ENCODE results near the gene FAM47E.
"Not testable (repeated sequence)": the region's sequence is repeated elsewhere in the genome, so short reads cannot be mapped to it uniquely, and the experiment has no call there.

The FAM47E gene

DNA sequence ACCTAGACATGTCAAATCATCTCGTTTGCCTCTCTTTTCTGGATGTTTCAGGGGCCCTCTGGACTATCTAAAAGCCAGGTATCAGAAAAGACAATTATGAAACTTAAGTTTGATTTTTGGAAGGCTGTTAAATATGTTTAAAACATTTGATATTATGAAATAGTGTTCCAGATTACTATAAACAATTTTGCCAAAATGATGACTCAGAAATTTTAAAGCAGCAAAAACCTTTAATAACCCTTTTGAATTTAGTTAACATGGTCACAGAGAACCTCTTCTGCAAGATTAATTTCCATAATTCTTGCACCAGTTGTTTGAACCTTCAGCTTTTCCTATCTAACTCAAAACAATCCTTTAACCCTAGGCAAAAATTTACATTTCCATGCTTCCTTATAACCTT lies 18.8 kb upstream of the FAM47E start:
- no peak for DNase-seq

DNA sequence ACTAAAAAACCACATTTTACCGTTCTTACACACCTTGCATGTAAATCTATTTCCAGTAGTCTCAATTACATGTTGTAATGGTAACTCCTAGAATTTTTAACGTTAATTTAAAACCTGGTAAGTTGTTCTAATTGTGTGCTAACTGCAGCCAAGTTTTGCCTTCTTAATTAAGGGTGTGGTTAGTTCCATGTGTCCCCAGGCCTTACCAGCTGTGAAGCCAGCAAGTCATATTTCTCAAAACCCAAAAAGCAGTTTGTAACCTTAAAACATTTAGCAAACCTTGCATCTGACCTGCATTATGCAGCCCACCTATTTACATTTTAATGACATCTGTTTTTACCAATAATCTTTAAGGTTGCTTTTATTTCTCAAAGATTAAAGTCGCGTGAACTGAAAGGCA lies 18.4 kb upstream of the FAM47E start:
- DNase-seq: no peak

DNA sequence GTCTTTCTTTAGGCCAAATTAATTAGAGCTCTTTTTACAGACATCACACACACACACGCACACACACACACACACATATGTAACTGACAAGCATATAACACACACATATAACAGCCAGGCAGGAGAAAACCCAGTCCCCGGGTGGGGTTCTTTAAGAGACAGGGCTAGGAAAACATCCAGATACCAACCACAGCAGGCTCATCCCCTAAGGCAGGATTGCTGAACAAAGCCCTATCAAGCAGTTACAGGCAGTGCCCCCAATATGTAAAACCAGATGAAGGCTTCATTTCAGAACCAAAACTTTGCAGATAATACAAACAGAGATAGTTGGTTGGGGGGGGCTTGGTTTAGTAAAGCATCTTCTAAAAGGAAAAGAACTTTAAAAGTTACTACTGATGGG lies 18.0 kb upstream of the FAM47E start:
- DNase-seq: no peak

DNA sequence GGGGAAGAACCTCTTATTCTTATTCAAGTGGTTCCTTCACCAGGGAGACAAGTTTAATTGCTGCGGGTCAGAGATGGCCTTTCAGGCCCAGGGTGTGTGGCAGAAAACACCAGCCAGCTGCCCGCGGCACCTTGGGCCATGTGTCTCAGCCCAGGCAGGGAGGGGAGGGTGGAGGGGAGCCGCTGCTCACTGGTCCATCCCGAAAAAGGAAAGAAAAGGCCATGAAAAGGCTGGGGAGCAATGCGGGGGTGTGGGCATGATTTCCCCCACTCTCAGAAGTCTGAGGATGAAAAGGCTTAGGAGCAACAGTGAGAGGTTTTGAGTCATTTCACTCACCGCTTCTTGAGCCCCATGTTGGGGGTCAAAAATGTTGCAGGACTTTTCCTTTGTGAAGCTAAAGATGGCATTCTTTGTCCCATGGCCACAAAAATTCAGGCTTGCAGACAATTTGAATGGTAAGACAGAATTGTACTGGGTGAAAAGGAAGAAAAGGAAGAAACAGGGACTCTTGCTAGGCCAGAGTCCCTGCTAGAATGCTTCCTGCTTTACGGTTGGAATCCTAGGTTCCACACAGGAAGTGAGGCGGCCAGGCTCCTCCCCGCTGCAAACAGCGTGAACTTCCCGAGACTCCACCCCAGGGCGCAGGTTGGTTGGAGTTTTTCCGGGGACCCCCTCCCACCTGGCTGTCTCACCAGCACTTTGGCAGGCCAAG lies 17.4 kb upstream of the FAM47E start:
- DNase-seq: no peak

DNA sequence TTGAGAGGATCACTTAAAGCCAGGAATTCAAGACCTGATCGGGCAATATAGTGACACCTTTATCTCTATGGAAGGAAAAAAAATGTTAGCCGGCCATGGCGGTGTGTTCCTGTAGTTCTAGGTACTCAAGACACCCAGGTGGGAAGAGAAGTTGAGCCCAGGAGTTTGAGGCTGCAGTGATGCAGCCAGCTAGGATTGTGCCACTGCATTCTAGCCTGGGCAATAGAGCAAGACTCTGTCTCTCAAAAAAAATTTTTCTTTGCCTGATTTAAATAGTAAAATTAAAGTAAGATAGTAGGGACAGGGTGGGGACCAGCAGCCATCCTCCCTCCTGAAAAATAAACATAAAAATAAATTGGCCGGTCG lies 16.9 kb upstream of the FAM47E start:
- DNase-seq: no peak

DNA sequence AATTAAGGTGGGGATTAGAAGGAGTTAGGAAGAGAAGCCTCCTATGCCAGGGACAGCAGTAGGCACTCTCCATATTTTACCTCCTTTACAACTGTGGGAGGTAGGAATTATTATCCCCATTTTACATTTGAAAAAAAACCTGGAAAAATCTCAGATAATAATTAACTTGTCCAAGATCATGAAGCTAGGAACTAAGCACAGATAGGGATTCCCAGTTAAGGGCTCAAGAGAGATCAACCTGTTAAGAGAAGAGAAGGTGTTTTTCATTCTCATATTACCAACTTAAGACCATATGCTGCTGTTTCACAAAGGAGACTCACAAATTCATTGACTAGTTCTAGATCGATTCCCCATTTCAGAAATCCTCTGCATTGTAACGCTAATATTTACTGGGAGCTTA lies 16.1 kb upstream of the FAM47E start:
- no peak for DNase-seq

DNA sequence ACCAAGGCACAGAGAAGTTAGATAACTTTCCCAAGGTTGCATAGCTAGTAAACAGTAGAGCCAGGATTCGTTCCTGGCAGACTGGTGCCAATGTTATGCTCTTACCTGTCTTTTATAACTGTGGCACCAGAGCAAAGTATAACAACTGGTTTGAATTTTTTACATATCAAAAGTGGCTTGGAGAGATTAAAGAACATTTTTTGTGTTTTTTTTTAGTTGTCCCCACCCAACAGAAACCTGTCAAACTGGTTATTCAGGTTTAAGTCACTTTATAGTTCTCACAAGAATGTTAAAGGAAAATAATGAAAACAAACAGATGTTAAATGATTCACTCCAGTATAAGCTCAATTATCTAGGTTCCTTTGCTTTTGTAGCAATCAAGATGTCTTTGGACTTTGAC lies 15.6 kb upstream of the FAM47E start:
- no peak for DNase-seq

DNA sequence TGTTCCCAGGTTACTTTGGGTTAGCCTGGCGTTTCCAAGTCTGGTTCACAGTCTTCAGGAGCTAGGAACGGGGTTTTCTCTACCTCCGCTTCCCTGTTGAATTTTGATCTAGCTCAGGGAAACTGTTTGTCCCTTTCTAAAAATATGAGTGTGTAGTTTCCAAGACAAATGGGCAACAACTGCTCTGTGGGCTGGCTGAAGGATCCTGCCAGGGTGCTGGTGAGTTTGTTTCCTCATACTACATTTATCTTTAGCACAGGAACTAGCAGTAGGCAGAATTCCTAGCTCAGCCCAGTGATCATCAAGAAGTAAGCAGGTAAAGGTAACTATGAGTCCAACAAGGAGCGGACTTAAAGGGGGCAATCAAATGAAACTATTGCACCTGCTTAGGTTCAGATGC lies 13.3 kb upstream of the FAM47E start:
- DNase-seq: no peak

DNA sequence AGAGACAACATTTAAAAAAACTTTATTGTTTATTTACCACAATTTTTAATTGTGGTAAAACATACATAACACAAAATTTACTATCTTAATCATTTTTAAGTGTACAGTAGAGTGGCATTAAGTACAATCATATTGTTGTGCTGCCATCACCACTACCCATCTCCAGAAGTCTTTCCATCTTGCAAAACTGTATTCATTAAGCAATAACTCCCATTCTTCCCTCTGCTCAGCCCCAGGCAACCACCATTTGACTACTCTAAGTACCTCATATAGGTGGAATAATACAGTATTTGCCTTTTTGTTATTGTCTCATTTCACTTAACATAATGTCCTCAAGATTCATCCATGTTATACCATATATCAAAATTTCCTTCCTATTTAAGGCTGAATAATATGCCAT lies 12.8 kb upstream of the FAM47E start:
- no peak for DNase-seq

DNA sequence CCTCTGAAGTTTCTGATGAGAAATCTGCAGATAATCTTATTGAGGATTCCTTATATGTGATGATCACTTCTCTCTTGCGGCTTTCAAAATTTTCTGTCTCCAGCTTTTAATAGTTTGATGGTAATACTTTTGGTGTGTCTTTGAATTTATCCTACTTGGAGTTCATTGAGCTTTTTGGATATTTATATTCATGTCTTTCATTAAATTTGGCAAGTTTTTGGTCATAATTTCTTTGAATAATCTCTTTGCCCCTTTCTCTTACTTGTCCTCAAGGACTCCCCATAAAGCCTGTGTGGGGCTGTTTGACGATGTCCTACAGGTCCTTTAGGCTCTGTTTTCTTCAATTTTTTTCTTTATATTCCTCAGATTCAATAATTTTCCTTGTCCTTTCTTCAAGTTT lies 11.3 kb upstream of the FAM47E start:
- no peak for DNase-seq

DNA sequence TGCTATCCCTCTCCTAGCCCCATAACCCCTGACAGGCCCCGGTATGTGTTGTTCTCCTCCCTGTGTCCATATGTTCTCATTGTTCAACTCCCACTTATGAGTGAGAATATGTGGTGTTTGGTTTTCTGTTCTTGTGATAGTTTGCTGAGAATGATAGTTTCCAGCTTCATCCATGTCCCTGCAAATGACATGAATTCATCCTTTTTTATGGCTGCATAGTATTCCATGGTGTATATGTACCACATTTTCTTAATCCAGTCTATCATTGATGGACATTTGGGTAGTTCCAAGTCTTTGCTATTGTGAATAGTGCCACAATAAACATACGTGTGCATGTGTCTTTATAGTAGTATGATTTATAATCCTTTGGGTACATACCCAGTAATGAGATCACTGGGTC lies 7.6 kb upstream of the FAM47E start:
- DNase-seq: not testable (repeated sequence)

DNA sequence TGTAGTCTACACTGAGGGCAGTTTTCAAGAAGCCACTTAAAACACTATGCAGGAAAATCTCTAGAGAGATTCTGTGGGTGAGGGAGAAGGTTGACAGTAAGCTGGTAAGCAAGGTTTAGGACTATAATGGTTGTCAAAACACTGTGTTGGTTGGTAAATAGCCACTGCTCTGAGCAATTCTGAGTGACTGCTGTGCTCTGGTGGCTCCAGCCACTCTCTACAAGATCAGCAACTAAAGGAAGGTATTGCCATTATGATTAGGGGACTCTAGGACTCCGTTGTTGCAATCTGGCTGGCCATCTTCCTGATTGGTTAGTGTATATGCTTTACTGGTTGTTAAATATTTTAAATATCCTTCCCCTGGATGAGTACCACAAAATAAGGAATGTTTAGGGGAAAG lies 5.5 kb upstream of the FAM47E start:
- no peak for DNase-seq

DNA sequence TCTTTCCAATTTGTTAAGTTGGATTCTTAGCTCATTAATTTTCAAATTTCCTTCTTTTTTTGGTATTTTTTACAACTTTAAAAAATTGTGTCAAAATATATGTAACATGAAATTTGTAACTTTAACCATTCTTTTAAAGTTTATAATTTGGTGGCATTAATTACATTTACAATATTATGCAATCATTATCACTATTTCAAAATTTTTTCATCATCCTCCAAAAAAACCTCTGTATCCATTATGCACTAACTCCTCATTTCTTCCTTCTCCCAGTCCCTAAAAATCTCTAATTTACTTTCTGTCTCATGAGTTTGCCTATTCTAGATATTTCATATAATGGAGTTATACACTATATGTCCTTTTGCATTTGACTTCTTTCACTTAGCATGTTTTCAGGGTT lies 4.7 kb upstream of the FAM47E start:
- no peak for DNase-seq

DNA sequence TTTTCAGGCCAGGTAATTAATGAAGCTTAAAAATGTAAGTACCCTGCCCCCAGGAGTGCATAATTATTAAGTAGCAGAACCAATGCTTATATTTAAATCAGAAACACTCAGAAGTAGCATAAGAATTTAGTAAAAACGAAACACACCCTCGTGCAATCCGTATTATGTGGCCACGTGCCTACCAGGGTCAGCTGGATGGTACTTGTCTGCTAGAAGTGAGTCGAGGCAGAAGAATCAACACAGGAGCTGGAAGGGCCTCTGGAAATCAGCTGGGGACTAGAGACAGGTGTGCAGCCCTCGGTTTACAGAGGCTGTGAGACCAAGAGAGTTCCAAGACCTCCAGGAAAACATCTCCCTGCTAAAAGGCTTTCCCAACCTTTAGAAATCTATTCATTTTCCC lies 559 bp upstream of the FAM47E start:
- peak; percentile 20 for DNase-seq

DNA sequence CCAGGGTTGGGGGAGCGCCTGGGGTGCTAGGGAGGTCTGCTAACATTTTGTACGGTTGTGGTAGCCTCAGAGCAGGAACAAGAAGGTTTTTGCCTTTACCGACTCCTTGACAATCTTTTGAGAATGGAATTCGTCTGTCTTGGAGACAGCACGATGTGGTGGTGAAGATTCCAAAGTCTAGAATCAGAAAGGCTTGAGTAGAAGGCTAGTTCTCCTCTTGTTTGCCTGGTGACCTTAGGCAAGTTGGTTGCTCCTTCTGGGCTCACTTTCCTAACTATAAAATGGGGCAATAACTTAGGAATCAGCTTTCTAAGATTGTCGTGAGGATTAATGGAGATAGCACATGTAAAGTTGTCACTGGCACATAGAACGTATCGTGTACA lies 741 bp downstream of the FAM47E start:
- no peak for DNase-seq

DNA sequence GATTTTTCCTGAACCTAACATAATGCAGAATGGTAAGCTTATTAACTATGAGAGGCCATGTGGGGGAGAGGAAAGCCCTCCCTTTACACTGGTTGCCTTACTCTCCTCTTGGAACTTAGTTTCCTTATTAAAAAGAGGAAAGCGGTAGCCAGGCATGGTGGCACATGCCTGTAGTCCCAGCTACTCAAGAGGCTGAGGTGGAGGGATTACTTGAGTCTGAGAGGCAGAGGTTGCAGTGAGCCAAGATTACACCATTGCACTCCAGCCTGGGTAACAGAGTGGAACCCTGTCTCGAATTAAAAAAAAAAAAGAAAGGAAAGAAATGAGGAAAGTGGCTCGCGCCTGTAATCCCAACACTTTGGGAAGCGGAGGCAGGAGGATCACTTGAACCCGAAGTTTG lies 2.0 kb downstream of the FAM47E start:
- no peak for DNase-seq

DNA sequence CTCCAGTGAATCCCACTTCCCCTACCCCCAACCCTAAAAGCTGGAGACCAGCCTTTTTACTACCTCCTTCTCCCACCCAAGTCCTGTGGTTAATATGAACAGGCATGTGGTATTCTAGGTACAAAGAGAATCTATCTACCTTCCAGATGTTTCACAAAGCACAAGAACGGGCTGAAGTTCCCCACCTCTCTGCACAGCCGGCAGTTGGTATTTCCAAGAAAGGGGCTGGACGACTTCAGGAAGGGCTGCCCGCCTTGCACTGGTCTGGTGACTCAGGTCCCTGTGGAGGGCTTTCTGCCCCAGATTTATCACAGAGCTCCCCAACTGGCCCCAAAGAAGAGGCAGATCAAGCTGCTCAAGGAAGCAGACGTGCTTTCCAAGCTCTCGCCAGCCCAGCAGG lies 4.5 kb downstream of the FAM47E start:
- no peak for DNase-seq

DNA sequence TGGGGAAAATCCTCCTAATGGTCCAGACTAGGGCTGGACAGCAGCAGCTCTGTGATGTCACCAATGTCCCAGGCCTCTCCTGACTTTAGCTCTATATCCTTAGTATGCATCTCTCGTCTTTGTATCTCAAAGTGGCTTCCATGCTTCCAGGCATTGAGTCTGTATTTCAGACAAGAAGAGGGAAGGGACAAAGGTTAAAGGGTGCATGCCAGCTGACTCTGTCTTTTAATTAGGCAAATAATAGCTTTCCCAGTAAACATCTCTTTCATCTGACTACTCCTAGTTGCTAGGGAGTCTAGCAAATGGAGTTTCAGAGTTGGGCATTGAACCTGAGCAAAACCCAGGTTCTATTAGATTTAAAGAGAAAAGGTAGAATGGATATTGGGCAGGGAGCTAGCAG lies 5.4 kb downstream of the FAM47E start:
- DNase-seq: no peak

DNA sequence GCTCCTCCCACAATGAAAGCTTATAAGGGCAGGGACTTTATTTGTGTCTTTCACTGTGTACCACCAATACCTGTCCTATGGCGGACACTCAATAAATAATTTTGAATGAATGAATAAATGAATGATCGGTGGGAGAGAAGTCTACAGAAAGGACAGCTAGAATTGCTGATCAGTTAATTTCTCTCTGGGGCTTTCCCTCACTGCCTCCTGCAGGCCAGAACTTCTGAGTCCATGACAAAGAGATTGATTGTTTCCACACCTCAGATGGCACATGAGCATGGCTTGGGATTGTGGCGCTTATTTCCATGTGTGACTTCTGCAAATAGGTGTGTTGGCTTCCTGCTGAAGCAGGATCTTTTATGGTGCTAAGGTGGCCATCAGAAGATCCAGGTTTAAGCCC lies 6.3 kb downstream of the FAM47E start:
- DNase-seq: no peak

DNA sequence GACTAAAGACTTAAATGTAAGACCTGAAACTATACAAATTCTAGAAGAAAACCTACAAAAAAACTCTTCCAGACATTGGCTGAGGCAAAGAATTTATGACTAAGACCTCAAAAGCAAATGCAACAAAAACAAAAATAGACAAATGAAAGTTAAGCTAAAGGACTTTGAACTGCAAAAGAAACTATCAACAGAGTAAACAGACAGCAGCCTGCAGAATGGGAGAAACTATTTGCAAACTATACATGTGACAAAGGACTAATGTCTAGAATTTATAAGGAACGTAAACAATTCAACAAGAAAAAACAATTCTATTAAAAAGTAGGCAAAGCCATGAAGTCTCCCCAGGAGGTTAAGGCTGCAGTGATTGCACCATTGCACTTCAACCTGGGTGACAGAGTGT lies 9.1 kb downstream of the FAM47E start:
- no peak for DNase-seq

DNA sequence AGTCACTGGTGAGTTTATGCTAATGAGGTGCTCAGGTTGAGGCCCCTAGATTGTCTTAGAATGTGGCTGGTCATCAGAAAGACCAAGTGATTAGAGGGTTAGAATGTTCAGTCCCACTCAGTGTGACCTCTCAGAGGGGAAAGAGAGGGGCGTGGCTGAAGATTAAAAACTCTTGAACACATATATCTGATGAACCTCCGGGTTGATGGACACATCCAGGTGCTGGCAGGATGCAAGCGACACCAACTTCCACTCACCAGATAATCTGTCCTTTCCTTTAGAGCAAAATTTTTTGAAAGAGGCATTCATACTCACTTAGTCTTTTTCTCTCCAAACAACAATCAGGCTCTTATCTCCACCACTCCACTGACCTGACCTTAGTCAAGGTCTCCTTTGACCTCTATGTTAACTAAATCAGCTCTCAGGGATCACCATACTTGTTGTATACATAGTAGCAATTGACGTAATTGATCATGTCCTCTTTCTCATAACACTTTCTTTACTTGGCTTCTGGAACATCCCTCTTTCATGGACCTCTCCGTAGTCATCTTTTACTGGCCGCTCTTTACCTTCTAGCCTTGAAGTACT lies 14.2 kb downstream of the FAM47E start:
- DNase-seq: no peak

DNA sequence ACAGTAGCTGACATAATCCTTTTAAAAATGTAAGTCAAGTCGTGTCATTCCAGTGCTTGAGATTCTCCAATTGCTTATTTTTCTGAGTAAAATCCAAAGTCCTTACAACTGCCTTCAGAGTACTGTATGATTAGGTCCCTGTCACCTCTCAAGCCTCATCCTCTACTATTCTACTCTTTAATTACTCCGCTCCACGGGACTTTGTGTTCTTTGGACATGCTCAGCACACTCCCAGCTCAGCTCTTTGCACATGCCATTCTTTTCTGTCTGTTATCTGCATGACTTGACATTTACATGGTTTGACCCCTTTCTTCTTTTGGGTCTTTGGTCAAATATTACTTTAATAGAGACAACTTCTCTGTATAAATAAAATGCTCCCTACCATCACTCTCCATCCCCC lies 15.1 kb downstream of the FAM47E start:
- no peak for DNase-seq

DNA sequence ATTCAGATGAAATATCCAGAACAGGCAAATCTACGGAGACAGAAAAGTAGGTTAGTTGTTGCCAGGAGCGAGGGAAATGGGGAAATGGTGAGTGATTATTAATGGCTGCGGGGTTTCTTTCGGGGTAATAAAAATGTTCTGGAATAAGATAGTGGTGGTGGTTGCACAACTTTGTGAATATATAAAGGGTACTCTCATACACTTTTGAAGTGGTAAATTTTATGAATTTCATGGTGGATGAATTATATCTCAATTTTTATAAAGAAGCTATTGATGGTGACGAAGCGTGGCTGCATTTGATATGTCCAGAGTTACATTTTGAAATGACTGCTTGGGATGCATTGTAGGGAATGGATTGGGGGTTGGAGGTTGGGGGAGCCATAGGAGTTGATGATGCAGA lies 16.3 kb downstream of the FAM47E start:
- no peak for DNase-seq

DNA sequence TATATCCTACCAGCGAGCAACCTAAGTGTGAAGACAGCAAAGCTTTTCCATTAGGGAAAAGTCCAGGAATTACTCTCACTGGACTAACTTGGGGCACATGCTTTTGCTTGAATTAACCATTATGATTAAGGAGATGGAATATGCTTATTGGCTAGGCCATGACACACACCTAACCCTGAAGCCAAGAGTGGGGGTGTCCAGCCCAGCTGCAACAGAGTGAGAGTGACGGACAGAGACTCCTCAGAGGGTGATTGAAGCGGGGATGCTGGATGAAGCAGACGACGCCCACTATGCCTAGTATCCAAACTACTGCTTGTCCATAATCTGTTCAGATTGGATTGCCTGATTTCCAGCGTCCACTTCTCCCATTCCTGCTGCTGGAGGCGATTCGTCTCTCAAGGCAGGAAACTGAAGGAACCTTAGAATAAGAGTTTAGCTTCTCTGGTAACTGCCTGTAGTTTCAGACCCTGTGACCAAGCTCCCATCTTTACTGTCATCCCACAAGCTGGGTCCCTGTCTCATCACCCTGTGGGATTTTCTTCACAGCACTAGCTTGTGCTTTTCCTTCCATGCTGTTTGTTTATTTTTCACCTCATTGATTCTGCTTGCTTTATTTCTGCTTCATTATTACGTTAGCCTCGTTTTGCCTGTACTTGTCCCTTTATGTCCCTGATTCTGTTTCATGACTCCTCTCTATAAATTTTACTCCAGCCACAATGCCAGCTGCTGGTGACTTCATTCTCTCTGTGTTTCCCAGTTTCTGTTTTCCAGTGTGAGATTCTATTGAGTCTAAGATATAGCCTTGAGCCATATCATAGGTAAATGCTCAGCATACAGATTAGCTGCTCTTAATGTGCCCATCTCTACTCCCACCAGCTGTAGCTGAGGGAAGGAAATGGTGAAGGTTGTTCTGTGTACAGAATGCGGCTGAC lies 19.0 kb downstream of the FAM47E start:
- no peak for DNase-seq

Data from activated CD4-positive, alpha-beta T cell treated with anti-CD3 and anti-CD28 coated beads, Interleukin-2, amount 50 U/mL, for 16 hours (primary cell).